ENCODE data around the gene TNS3.
"Not testable (repeated sequence)": the region's sequence is repeated elsewhere in the genome, so short reads cannot be mapped to it uniquely, and the experiment has no call there.

Gene TNS3

GRCh38 chr7:47482013-47482875, 99.7 kb downstream of the TNS3 start:
- DNase-seq, result peak; percentile 94

DNA sequence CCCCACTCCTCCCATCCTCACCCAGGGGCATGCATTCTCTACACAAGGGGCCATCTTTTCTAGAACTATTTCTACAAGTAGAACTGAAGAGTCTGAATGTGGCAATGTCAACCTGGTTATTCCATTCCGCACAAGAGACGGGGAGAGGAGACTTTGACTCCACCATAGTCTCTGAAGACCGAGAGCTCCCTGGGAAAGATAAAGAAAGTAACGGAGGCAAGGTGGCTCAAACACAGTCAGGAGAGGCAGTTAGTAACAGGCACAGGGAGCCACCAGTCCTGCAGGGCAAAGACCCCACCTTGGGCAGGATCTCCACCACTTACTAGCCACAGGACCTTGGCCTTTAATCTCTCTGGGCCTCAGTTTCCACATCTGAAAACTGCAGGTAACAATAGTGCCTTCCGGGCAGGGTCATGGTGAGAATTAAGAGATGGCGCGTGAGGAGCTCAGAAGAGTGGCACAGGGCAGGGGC, 100.3 kb downstream of the TNS3 start:
- DNase-seq, result no peak

GRCh38 chr7:47480576-47481538, 101.1 kb downstream of the TNS3 start:
- DNase-seq, result peak; percentile 81

DNA sequence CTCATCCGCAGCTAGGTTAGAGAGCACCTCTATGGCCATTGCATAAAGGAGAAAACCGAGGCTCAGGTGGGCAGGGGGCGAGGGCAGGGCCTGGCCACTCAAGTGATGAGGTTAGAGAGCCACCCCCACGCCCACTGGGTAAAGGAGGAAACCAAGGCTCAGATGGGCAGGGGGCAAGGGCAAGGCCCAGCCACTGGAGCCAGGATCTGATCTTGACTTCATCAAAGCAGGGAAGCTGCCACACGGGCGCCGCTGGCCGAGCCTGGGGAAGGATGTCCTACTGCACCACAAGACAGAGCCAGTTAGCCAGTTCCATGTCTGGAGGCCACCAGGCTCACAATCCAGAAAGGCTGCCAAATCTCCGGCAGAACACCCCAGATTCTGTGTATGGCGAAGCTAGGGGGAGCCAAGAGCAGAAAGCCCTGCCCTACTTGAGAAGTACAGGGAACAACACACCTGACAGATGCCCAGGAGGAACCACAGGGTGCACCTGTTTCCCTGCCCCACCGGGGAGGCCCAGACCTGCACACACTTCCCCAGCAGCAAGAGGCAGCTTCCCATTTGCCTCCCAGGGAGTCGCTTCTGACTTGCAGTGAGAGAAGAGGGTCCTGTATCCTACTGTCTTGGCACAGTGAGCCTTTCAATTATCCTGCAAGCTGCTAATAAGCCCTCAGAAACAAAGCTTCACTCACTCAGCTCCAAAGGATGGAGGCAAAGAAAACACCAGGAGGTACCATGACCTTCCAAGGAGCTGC, 101.9 kb downstream of the TNS3 start:
- DNase-seq, result no peak

GRCh38 chr7:47478926-47479711, 102.8 kb downstream of the TNS3 start:
- no peak for DNase-seq

DNA sequence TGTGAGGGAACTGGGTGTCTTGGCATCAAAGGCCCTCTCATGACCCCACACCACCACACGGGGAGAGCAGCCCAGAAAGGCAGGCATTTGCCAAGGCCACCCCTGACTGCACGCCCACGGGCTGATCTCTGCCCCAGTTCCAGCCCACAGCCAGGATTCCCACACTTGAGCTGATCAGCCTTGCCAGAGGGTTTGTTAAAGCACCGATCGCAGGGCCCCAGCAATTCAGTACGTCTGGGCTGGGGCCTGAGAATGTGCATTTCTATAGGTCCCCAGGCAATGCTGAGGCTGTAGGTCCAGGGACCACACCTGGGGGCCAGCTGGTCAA, 103.9 kb downstream of the TNS3 start:
- peak; percentile 48 for DNase-seq

- DNase-seq, result no peak
Observed at GRCh38 chr7:47477191-47478016, 104.5 kb downstream of the TNS3 start.

DNA sequence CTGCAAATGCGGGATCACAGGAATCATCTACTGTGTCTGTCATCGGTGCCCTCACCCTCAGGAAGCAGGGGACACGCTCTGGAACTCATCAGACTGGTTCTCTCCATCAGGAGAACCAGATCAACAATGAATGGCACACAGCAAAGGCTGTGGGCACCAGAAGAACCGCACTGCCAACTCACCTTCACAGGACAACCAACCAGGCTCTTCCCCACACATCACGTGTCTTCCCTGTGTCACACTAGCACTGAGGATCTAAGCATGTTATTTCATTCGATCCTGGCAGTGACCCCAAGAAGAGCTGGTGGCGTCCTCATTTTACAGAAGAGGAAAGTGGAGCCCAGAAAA, 106.1 kb downstream of the TNS3 start:
- DNase-seq, result no peak

DNA sequence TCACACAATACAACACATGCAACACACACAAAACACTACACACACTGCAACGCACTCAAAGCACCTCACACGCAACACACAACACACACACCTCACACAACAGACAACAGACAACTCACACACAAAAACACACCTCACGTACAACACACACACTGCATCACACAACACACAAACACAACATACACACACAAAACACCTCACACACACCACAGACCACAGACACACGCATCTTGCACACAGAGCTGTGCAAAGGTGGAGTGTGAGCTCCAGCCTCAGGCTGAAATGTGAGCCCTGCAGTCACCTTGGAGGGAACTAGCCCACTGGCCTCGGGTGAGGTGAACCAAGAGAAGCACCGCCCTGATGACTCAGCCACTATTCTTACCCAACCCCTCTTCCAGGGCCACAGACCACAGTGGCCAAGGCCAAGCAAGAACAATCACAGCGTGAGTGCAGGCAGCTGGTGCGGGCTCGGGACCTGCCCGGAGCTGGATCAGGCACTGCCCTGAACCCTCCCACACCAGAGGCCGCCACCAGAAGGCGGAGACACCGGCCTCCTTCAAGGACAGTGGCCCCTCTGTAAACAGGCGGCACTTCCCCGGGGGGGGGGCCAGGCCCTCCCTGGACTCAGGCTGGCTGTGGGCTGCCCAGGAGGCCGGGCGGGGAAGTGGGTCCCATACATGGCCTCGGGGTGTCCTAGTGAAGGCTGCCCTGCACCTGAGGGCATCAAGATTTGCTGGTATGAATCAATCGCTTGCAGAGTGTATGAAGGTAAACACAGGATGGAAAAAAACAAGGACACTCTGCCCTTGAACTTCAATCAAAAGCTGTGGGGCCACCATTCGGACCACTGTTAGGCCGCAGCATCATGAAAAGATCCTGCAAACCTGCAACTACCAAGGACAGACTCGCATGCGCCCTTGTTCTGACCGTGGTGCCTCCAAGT, 106.7 kb downstream of the TNS3 start:
- peak; percentile 93 for DNase-seq

DNA sequence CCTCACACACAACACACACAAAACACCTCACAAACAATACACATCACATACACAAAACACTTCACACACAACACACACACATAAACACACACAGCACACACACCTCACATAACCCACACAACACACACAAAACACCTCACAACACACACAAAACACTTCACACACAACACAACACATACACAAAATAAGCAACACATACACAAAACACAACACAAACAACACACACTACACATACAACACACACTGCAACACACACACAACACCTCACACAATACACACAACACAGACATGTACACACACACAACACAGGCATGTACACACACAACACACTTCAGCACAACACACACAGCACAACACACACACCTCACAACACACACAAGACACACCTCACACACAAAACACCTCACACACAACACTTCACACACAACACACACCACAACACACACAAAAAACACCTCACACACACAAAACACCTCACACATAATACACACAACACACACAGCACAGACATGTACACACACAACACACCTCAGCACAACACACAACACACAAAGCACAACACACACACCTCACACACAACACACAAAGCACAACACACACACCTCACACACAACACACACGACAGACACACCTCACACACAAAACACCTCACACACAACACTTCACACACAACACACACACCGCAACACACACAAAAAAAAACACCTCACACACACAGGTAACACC, 107.5 kb downstream of the TNS3 start:
- DNase-seq, result no peak

GRCh38 chr7:47473499-47474210, 108.3 kb downstream of the TNS3 start:
- DNase-seq, result peak; percentile 58

- no peak for DNase-seq
Observed at GRCh38 chr7:47472444-47473157, 109.3 kb downstream of the TNS3 start.

GRCh38 chr7:47471831-47472230, 110.1 kb downstream of the TNS3 start:
- no peak for DNase-seq

- DNase-seq, result no peak
Observed at GRCh38 chr7:47471358-47471703, 110.6 kb downstream of the TNS3 start.

- no peak for DNase-seq
Observed at GRCh38 chr7:47470567-47471357, 111.1 kb downstream of the TNS3 start.

GRCh38 chr7:47469846-47470245, 112.1 kb downstream of the TNS3 start:
- DNase-seq, result not testable (repeated sequence)

GRCh38 chr7:47466832-47467231, 115.1 kb downstream of the TNS3 start:
- no peak for DNase-seq
